ENCODE data around the gene BLMH.
A peak's percentile ranks its signal among the peaks of the same experiment; 100 is the strongest.

Gene BLMH

DNA sequence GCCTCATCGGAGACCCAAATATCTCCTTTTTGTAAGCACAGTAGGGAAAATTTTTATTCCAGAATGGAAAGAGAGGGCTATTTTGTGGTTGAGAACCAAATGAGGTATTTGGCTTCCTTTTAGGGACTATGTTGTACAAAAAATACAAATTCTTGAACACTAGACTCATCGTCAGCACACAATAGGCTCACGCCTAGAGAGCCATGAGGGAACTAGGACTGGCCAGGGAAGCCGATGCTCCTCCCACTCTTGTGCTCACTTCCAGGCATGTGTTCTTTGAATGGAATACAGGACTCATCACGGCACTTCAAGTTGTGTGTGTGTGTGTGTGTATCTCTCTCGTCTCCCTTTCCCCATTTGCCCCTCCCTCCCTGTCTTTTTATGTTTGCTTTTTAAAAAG is 17.8 kb upstream of the BLMH start:
- TF ChIP-seq, protein P1, sequence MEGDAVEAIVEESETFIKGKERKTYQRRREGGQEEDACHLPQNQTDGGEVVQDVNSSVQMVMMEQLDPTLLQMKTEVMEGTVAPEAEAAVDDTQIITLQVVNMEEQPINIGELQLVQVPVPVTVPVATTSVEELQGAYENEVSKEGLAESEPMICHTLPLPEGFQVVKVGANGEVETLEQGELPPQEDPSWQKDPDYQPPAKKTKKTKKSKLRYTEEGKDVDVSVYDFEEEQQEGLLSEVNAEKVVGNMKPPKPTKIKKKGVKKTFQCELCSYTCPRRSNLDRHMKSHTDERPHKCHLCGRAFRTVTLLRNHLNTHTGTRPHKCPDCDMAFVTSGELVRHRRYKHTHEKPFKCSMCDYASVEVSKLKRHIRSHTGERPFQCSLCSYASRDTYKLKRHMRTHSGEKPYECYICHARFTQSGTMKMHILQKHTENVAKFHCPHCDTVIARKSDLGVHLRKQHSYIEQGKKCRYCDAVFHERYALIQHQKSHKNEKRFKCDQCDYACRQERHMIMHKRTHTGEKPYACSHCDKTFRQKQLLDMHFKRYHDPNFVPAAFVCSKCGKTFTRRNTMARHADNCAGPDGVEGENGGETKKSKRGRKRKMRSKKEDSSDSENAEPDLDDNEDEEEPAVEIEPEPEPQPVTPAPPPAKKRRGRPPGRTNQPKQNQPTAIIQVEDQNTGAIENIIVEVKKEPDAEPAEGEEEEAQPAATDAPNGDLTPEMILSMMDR (IDR thresholded peaks at IDR 0.05; ENCODE audit: low read depth, low read length) = no peak
- DNase-seq (ENCODE audit: low read depth in 2 of 2) = peak in 1 of 2 donors; percentile 86
- no peak overlapping the region for H3K4me3 ChIP-seq (replicated peaks in 1 of 2; ENCODE audit: low read depth in 2 of 2, low read length in 2 of 2)

DNA sequence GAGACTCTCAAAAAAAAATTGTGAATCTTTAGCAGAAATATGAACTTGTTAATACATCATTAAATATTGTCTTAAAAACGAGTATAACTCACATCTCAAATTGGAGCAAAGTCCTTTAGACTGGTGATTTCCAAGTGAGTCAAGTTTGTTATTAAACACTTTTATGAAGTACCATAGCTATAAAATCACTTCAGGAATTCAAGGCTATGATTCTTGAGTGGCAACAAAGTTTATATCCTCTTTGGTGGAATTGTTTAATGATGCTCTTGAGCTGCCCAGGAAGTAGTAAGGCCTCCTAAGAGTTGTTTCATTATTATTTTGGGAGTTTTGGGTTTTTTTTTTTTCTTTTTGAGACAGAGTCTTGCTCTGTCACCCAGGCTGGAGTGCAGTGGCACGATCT is 16.7 kb upstream of the BLMH start:
- DNase-seq (ENCODE audit: low read depth in 2 of 2) = no peak
- TF ChIP-seq, protein P1 (IDR thresholded peaks at IDR 0.05; ENCODE audit: low read depth, low read length) = no peak
- no peak overlapping the region for H3K4me3 ChIP-seq (replicated peaks in 1 of 2; ENCODE audit: low read depth in 2 of 2, low read length in 2 of 2)

DNA sequence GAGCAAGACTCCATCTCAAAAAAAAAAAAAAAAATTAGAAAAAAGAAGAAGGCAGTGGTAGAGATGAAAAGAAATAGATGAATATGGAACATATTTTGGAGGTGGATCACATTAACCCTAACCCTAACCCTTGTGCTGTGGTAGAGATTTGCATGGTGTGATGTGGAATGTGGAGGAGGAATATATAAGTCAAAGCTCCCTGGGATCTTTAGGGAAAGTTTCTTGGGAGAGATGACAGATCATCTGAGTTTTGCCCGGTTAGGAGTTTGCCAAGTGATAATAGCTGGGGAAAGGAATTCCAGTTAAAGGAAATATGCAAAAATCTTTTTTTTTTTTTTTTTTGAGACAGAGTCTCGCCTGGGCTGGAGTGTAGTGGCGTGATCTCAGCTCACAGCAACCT is 13.0 kb upstream of the BLMH start:
- DNase-seq (ENCODE audit: low read depth in 2 of 2) = peak in 1 of 2 donors; percentile 54
- TF ChIP-seq, protein P1 (IDR thresholded peaks at IDR 0.05; ENCODE audit: low read depth, low read length) = no peak
- no peak overlapping the region for H3K4me3 ChIP-seq (replicated peaks in 1 of 2; ENCODE audit: low read depth in 2 of 2, low read length in 2 of 2)

DNA sequence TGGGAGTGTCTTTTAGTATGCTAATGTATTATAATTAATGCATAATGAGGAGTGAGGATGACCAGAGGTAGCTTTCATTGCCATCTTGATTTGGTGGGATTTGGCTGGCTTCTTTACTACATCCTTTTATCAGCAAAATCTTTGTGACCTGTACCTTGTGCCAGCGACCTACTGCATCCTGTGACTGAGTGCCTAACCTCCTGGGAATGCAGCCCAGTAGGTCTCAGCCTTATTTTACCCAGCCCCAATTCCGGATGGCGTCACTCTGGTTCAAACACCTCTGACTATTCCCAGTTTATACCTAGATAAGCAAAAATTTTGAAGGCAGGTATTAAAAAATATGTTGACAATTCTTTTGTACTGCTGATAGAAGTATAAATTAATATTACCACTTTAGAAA is 10.5 kb upstream of the BLMH start:
- TF ChIP-seq, protein P1 (IDR thresholded peaks at IDR 0.05; ENCODE audit: low read depth, low read length) = no peak
- DNase-seq (ENCODE audit: low read depth in 2 of 2) = no peak
- H3K4me3 ChIP-seq (replicated peaks in 1 of 2; ENCODE audit: low read depth in 2 of 2, low read length in 2 of 2) = no peak overlapping the region

DNA sequence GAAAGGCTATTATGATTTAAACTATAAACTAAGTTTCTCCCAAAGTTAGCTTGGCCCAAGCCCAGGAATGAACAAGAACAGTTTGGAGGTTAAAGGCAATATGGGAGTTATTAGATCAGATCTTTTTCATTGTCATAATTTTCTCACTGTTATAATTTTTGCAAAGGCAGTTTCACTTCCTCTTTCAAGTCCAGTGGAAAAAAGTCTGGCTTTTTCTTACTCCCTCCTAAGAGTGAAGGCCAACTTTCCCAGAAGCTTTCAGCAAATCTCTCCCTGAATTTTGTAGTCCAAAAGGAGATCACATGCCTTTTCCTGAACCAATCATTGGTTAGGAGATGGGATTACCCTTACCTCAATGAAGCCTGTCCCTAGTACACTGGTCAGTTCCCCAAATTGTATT is 9.1 kb upstream of the BLMH start:
- no peak for DNase-seq (ENCODE audit: low read depth in 2 of 2)
- TF ChIP-seq, protein P1 (IDR thresholded peaks at IDR 0.05; ENCODE audit: low read depth, low read length) = no peak
- H3K4me3 ChIP-seq (replicated peaks in 1 of 2; ENCODE audit: low read depth in 2 of 2, low read length in 2 of 2) = no peak overlapping the region

DNA sequence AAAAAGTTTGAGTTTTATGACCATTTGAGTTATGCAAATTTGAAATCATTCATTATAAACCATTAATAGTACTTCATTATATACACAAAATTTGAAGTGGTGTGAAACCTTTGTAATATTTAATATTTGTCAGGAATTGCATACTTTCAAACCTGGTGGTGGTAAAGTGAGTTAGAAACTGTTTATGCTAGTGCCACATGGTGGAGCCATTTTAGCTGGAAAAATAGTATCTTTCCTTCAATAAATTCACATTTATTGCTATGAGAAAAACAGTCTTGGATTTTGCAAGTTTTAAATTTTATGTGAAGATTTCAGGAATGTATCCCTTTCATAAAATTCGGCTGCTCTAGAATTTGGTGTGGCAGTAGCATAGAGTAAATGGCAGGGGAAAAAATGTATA is 7.3 kb upstream of the BLMH start:
- no peak overlapping the region for H3K4me3 ChIP-seq (replicated peaks in 1 of 2; ENCODE audit: low read depth in 2 of 2, low read length in 2 of 2)
- TF ChIP-seq, protein P1 (IDR thresholded peaks at IDR 0.05; ENCODE audit: low read depth, low read length) = peak; percentile 39
- DNase-seq (ENCODE audit: low read depth in 2 of 2) = peak; percentile 42 to 47

DNA sequence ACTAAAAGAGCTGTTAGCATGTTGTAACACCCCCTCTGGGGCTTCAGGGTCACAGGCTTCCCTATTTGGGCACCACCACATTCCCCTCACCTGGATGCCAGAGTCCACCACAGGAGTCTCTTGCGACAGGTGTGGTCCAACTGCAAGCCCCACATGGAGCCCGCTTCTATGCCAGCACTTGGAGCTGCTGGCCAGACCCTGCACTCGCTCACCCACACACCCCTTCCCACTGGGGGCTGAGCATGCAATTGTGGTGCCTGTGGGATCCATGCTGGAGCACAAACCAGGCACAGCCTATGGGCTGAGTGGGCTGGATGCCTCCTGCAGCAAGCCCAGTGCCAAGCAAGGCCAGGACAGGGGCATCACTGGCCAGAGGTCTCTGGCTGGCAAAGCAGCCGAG is 6.0 kb upstream of the BLMH start:
- TF ChIP-seq, protein P1 (IDR thresholded peaks at IDR 0.05; ENCODE audit: low read depth, low read length) = no peak
- DNase-seq (ENCODE audit: low read depth in 2 of 2) = no peak
- H3K4me3 ChIP-seq (replicated peaks in 1 of 2; ENCODE audit: low read depth in 2 of 2, low read length in 2 of 2) = no peak overlapping the region

Data from cardiac fibroblast (primary cell).